K562 (cell line): ENCODE measurements around the gene SPIN3. TPM values are rescaled to one million over a fixed set of nuclear protein-coding genes. Genes with fewer than 3 reads are reported as not detected.

Source experiments
- ARID4B ChIP-seq: sonication (generic); formaldehyde crosslinking; IDR thresholded peaks from 2 replicates; pipeline ENCODE4 v1.8.0; 2022; ENCODE audit warnings: mild to moderate bottlenecking, missing genetic modification reagents
- BRCA1 ChIP-seq, 2 experiments: fragments of 450-650 bp in 1 of 2; sonication (generic) in 1 of 2; formaldehyde crosslinking in 1 of 2; IDR thresholded peaks; 2 replicates each; pipeline versions ENCODE4 v1.5.0 to v1.6.1; 2017 to 2020; ENCODE audit warnings: mild to moderate bottlenecking in 1 of 2, missing genetic modification reagents in 1 of 2
- CREBBP ChIP-seq: IDR thresholded peaks from one replicate; pipeline ENCODE4 v1.6.1; 2012; ENCODE audit warnings: low read depth, mild to moderate bottlenecking, control low read depth, inconsistent platforms, low read length
- HOXB6 ChIP-seq: fragments of 250-450 bp; sonication (Bioruptor Pico); IDR thresholded peaks from 2 replicates; pipeline ENCODE4 v1.5.1; 2022; ENCODE audit warnings: mild to moderate bottlenecking, borderline replicate concordance
- MGA ChIP-seq: fragments of 450-650 bp; IDR thresholded peaks from 2 replicates; pipeline ENCODE4 v1.6.1; 2016; ENCODE audit warnings: mild to moderate bottlenecking, moderate library complexity
- SMAD4 ChIP-seq: fragments of 250-450 bp; sonication (Bioruptor Pico); conservative IDR thresholded peaks from 2 replicates; pipeline ENCODE4 v1.8.0; 2021; ENCODE audit warnings: inconsistent platforms, mild to moderate bottlenecking, moderate library complexity
- SMARCA5 ChIP-seq: fragments of 450-650 bp; IDR thresholded peaks from 2 replicates; pipeline ENCODE4 v1.6.1; 2016
- ZBTB34 ChIP-seq: fragments of 250-450 bp; sonication (Bioruptor Pico); IDR thresholded peaks from 2 replicates; pipeline ENCODE4 v1.8.0; 2021; ENCODE audit warnings: mild to moderate bottlenecking, moderate library complexity
- ZNF165 ChIP-seq: fragments of 250-450 bp; sonication (Bioruptor Pico); IDR thresholded peaks from 2 replicates; pipeline ENCODE4 v1.4.0; 2020; ENCODE audit warnings: borderline replicate concordance
- polyA plus RNA-seq, 8 experiments: library from polyadenylated mRNA; depleted of rRNA in 4 of 8; stranded (reverse) in 5 of 8; unstranded in 3 of 8; fragments of >200 nt; fragmentation: Nextera tagmentation in 2 of 8; fragmentation: Illumina TruSeq in 1 of 8; extraction: Ambion mirVana in 2 of 8; extraction: Trizol in 1 of 8; gene quantifications; 2 replicates each; pipeline versions ENCODE4 v1.2.1 to v1.2.3, GENCODE V29; 2011 to 2014; ENCODE audit warnings: inconsistent platforms in 1 of 8, missing spikeins in 1 of 8
- total RNA-seq, 7 experiments: library from RNA; depleted of rRNA in 6 of 7; stranded (reverse); fragments of >200 nt in 6 of 7; fragmentation: Illumina TruSeq in 2 of 7; extraction: Trizol in 2 of 7; gene quantifications; 2 replicates each; pipeline versions ENCODE4 v1.2.1 to v1.2.3, GENCODE V29; 2011 to 2021; ENCODE audit warnings: low replicate concordance in 1 of 7

The SPIN3 gene
- total and polyA plus RNA-seq, 9 of the 15 experiments (the other 6 are each of a cell fraction or from before 2014, with no cell fraction given): 1.6 to 8.0 (median 6.4) TPM

GRCh38 chrX:56995271-56995994, at the start of gene SPIN3 (continued):
- no peak for TF ChIP-seq BRCA1 (IDR thresholded peaks at IDR 0.05)
- no peak for TF ChIP-seq BRCA1 (CRISPR knock-in tag; IDR thresholded peaks at IDR 0.05)
- no peak for TF ChIP-seq SMAD4 (CRISPR knock-in tag)
- TF ChIP-seq CREBBP: no peak
- TF ChIP-seq ZNF165 (CRISPR knock-in tag): no peak
- no peak for TF ChIP-seq ARID4B
- no peak for TF ChIP-seq ZBTB34 (CRISPR knock-in tag)
- TF ChIP-seq SMARCA5: no peak
- peak; percentile 50 for TF ChIP-seq MGA
- TF ChIP-seq HOXB6 (CRISPR knock-in tag): no peak
